Endodermal cell (in vitro differentiated cells): ENCODE results near the gene CBFA2T3. TPM values are rescaled to one million over a fixed set of nuclear protein-coding genes. Genes with fewer than 3 reads are reported as not detected.

Experiments
- DNase-seq: peaks from one replicate; pipeline ENCODE4 v3.0.0-alpha.2; 2017
- H3K27ac ChIP-seq: 2 replicates; pipeline ENCODE4 v1.5.1; 2013; ENCODE audit warnings: mild to moderate bottlenecking, low read depth, low read length, moderate library complexity
- H3K27me3 ChIP-seq: 2 replicates; pipeline ENCODE4 v1.6.1; 2013; ENCODE audit warnings: mild to moderate bottlenecking, low read length, moderate library complexity; ENCODE audit not compliant: insufficient read depth, control insufficient read depth, poor library complexity, severe bottlenecking
- H3K36me3 ChIP-seq: 2 replicates; pipeline ENCODE4 v1.7.0; 2013; ENCODE audit warnings: mild to moderate bottlenecking, low read length, moderate library complexity; ENCODE audit not compliant: control insufficient read depth, insufficient read depth
- H3K4me1 ChIP-seq: one replicate; pipeline ENCODE4 v1.7.0; 2013; ENCODE audit warnings: low read length; ENCODE audit not compliant: control insufficient read depth, insufficient read depth
- H3K4me3 ChIP-seq: 2 replicates; pipeline ENCODE4 v1.5.1; 2013; ENCODE audit warnings: mild to moderate bottlenecking, low read length, moderate library complexity
- H3K9ac ChIP-seq: 2 replicates; pipeline ENCODE4 v1.6.1; 2013; ENCODE audit warnings: mild to moderate bottlenecking, low read length, moderate library complexity; ENCODE audit not compliant: poor library complexity, severe bottlenecking; ENCODE audit errors: extremely low read depth
- H3K9me3 ChIP-seq: 2 replicates; pipeline ENCODE4 v1.6.1; 2013; ENCODE audit warnings: mild to moderate bottlenecking, low read length, moderate library complexity; ENCODE audit not compliant: control insufficient read depth
- H3K27ac Mint-ChIP-seq: 2 replicates; pipeline ENCODE4 v1.8.0; 2020; ENCODE audit warnings: mixed read lengths
- H3K27me3 Mint-ChIP-seq: 2 replicates; pipeline ENCODE4 v1.8.0; 2021; ENCODE audit warnings: mild to moderate bottlenecking, mixed read lengths; ENCODE audit not compliant: insufficient read depth
- H3K36me3 Mint-ChIP-seq: 2 replicates; pipeline ENCODE4 v1.8.0; 2020; ENCODE audit warnings: low read depth, mixed read lengths
- H3K4me1 Mint-ChIP-seq: 2 replicates; pipeline ENCODE4 v1.8.0; 2020; ENCODE audit warnings: mixed read lengths
- H3K4me3 Mint-ChIP-seq: 2 replicates; pipeline ENCODE4 v1.8.0; 2020; ENCODE audit warnings: mild to moderate bottlenecking, moderate library complexity, mixed read lengths
- H3K9me3 Mint-ChIP-seq: 2 replicates; pipeline ENCODE4 v1.8.0; 2020; ENCODE audit warnings: mild to moderate bottlenecking, mixed read lengths
- WGBS, 2 experiments: methylation state at CpG; one replicate each; pipeline versions ENCODE4 v1.1.5 to v1.1.7; 2013; ENCODE audit warnings: missing lambda C conversion rate in 2 of 2, mixed read lengths in 1 of 2; ENCODE audit not compliant: insufficient coverage in 1 of 2, insufficient read length in 1 of 2; 5-methylcytosine and 5-hydroxymethylcytosine counted together
- total RNA-seq, 2 donors: library from RNA; stranded (reverse); fragmentation: NEBNext Ultra II Directional in 1 of 2; extraction: Animal tissue kit (Norgen Biotek cat#: 25700) in 1 of 2; gene quantifications; 2 replicates in 1 of 2; 3 replicates in 1 of 2; pipeline ENCODE4 v1.2.1, GENCODE V29; 2021
- TF ChIP-seq, protein P1 (sequence below): fragments of 200-600 bp; sonication (generic); conservative IDR thresholded peaks from 2 replicates; pipeline ENCODE4 v1.5.0; 2021; ENCODE audit warnings: antibody characterized with exemption, mild to moderate bottlenecking

Gene CBFA2T3
- total RNA-seq, 2 donors from 2014 or later = 1.0 to 3.1 TPM

DNA sequence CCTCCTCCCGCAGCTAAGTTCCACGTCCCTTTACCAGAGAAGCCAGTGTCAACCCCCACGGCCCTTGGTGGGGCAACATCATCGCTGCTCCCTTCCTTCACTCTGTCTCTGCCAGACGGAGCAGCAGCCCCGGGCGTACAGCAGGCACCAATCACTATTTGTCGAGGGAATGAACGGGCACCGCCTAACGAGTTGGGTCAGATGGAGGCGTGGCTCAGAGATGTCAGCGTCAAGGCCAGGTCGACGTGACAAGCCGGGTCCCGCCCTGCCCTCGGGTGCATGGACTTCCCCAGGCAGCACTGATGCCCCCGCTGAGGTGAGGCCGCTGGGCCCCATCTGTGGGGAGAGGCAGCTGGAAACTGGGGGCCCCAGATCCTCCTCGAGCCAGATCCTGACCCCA is 50.0 kb downstream of the CBFA2T3 start:
- H3K27me3 Mint-ChIP-seq = no peaks in the 10 kb centered on the region
- DNase-seq = no peak
- H3K9ac ChIP-seq = no peak overlapping the region
- H3K4me3 ChIP-seq = no peak overlapping the region
- no peak overlapping the region for H3K27ac ChIP-seq
- H3K36me3 ChIP-seq = no peaks in the 10 kb centered on the region
- peaks cover 1% of the 10 kb centered on the region for H3K9me3 Mint-ChIP-seq
- H3K9me3 ChIP-seq = no peaks in the 10 kb centered on the region
- 86 to 90% methylated on average over 18 to 21 of the region's 21 CpGs for WGBS, 2 experiments
- H3K4me3 Mint-ChIP-seq = no peak overlapping the region
- H3K4me1 Mint-ChIP-seq = peaks cover 3% of the 10 kb centered on the region
- no peaks in the 10 kb centered on the region for H3K36me3 Mint-ChIP-seq
- TF ChIP-seq, protein P1, sequence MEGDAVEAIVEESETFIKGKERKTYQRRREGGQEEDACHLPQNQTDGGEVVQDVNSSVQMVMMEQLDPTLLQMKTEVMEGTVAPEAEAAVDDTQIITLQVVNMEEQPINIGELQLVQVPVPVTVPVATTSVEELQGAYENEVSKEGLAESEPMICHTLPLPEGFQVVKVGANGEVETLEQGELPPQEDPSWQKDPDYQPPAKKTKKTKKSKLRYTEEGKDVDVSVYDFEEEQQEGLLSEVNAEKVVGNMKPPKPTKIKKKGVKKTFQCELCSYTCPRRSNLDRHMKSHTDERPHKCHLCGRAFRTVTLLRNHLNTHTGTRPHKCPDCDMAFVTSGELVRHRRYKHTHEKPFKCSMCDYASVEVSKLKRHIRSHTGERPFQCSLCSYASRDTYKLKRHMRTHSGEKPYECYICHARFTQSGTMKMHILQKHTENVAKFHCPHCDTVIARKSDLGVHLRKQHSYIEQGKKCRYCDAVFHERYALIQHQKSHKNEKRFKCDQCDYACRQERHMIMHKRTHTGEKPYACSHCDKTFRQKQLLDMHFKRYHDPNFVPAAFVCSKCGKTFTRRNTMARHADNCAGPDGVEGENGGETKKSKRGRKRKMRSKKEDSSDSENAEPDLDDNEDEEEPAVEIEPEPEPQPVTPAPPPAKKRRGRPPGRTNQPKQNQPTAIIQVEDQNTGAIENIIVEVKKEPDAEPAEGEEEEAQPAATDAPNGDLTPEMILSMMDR = no peak
- H3K27me3 ChIP-seq = no peaks in the 10 kb centered on the region
- no peaks in the 10 kb centered on the region for H3K4me1 ChIP-seq
- no peak overlapping the region for H3K27ac Mint-ChIP-seq

DNA sequence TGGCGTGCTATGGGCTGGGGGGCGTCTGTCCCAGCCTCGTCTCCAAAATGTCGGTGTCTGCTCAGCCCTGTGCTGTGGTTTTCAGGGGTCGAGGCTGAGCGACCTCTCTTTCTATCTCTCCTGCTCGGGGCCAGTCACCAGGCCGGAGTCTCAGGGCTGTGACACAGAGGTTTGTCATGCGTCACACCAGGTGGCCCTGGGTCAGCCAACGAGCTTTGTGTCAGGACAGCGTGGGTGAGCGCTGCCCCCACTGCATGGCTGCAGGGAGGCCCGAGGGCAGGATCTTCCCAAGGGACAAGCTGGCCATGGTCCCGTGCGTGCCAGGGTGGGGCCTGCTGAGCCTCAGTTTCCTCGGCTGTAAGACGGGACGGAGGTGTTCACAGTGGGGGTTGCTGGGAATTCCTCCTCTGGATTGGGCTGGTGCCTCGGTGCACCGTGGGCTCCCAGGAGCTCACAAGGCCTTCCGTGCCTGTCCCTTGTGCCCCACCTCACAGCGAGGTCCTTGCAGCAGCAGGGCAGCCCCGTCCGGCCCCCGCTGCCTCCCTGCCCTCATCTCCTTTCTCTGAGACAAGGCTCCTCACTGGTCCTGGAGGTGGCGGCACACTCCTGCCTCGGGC is 50.5 kb downstream of the CBFA2T3 start:
- no peaks in the 10 kb centered on the region for H3K36me3 ChIP-seq
- H3K9ac ChIP-seq = no peak overlapping the region
- no peak overlapping the region for H3K27ac ChIP-seq
- H3K4me1 Mint-ChIP-seq = peaks cover 3% of the 10 kb centered on the region
- no peak overlapping the region for H3K4me3 ChIP-seq
- DNase-seq = peak; percentile 80
- no peaks in the 10 kb centered on the region for H3K27me3 Mint-ChIP-seq
- H3K27me3 ChIP-seq = no peaks in the 10 kb centered on the region
- no peak overlapping the region for H3K27ac Mint-ChIP-seq
- 68 to 78% methylated on average over 23 to 27 of the region's 27 CpGs for WGBS, 2 experiments
- H3K4me1 ChIP-seq = no peaks in the 10 kb centered on the region
- H3K4me3 Mint-ChIP-seq = no peak overlapping the region
- H3K36me3 Mint-ChIP-seq = no peaks in the 10 kb centered on the region
- TF ChIP-seq, protein P1 = no peak
- no peaks in the 10 kb centered on the region for H3K9me3 ChIP-seq
- H3K9me3 Mint-ChIP-seq = peaks cover 1% of the 10 kb centered on the region

DNA sequence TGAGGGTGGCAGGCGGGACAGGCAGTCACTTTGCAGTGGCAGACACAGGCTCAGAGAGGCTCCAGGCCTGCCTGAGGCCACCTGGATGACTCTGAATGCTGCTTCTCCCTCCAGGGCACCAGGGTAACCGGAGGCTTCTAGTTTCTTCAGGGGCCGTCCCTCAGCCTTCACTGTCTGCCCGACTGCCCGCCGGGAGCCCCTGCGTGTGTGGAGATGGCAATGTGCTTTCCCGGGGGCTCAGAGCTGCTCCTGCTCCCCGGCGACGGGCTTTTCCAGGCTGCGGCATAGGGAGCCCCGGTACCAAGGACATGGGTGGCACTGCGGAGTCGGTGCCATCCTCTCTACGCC is 51.5 kb downstream of the CBFA2T3 start:
- H3K36me3 Mint-ChIP-seq = no peaks in the 10 kb centered on the region
- Histone ChIP-seq H3K9me3 (no peaks in the 10 kb centered on the region), H3K9ac (no peak overlapping the region), H3K27me3 (no peaks in the 10 kb centered on the region), H3K4me3 (no peak overlapping the region), H3K27ac (no peak overlapping the region), H3K36me3 (no peaks in the 10 kb centered on the region), H3K4me1 (no peaks in the 10 kb centered on the region)
- no peaks in the 10 kb centered on the region for H3K27me3 Mint-ChIP-seq
- DNase-seq = no peak
- peaks cover 3% of the 10 kb centered on the region for H3K4me1 Mint-ChIP-seq
- H3K9me3 Mint-ChIP-seq = peaks cover 1% of the 10 kb centered on the region
- H3K4me3 Mint-ChIP-seq = no peak overlapping the region
- H3K27ac Mint-ChIP-seq = no peak overlapping the region
- TF ChIP-seq, protein P1 = no peak
- 81 to 83% methylated on average over 9 to 16 of the region's 16 CpGs for WGBS, 2 experiments
